ENCODE results near the gene SLC50A1.
"Not testable (repeated sequence)": the region's sequence is repeated elsewhere in the genome, so short reads cannot be mapped to it uniquely, and the experiment has no call there.

SLC50A1 gene

DNA sequence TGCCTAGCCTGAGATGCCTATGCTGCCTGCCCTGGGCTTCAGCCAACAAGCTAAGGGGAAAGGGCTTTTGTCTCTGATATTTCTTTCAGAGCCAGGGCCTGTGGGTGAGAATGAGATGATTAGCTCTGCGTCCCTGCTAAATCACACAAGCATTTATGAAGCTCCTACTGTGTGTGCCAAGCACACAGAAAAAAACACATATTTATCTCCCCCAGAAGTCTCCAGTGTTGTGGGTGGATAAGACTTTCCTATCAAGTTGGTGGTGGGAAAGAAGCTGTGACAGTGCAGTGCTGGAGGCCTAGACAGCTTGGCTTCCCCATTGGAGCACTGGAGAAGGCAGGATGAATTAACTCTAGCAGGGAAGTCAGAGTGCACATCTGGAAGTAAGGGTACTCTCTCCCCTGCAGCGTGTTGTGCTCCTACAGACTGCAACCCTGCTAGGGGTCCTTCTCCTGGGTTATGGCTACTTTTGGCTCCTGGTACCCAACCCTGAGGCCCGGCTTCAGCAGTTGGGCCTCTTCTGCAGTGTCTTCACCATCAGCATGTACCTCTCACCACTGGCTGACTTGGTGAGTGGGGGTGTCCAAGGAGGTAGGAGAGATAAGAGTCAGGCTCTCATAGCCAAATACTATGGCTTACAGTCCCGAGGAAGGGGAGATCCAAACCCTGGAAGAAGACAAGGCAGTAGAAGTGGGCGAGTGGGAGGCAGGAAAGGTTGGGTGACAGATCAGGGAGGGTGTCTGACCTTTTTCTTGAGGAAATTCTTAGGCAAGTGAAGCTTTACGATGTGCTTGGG, 1.7 kb downstream of the SLC50A1 start:
- no peak for DNase-seq

DNA sequence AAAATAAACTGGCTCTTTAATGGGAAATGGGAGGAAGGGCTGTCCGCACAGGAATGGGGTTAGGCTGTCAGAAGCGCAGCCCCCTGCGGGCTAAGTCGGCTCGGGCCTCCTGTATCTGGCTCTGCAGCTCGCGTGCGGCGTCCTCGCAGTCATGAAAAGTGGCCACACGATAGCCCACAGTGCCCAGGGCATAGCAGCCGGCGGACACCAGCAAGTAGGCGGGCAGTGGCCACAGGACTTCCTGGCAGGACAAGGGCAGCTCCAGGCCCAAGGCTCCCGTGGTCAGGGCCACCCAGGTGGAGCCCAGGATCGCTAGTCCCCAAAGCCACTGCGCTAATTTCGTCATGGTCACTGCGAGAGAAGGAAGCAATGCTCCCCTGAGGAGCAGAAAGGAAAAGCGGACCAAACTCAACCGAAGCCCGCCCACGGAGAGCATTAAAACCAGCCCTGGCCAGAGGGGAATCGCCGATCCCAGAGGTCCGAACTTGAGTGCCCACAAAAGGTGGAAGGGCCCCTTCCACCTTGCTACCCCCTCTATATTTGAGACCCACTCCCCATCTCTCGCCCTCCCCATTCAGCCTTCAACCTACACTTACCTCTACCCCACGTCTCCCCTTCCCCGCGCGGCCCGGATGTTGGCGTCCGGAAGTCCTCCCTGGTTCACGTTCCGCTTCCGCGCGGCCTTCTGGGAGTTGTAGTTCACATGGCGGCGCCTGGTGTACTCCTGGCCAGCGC, 4.4 kb downstream of the SLC50A1 start, which contains the start of gene DPM3:
DPM3 (minus strand) TSS at position 637 of the 735 bp plus-strand sequence; CDS start at position 346, 291 bp downstream.
- DNase-seq: peak; percentile 91

DNA sequence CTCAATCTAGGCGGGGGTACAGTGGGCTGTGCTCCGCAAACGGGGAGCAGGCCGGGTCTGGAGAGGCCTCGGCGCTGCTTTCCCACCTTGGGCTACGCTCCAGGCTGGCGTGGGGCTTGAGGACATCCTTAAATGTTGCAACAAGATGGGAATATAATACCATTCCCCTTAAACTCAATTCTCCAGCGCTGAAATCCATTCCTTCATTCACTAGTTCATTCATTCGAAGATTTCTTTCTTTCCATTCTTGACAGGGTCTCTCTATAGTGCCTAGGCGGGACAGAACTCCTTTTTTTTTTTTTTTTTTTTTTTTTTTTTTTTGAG, 4.9 kb downstream of the SLC50A1 start:
- no peak for DNase-seq

DNA sequence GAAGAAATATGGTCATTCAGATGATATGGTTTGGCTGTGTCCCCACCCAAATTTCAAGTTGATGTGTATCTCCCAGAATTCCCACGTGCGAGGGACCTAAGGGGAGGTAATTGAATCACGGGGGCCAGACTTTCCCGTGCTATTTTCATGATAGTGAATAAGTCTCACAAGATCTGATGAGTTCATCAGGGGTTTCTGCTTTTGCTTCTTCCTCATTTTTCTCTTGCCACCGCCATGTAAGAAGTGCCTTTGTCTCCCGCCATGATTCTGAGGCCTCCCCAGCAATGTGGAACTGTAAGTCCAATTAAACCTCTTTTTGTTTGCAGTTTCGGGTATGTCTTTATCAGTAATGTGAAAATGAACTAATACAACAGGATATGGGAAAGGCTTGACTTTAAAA, 6.1 kb downstream of the SLC50A1 start:
- no peak for DNase-seq

DNA sequence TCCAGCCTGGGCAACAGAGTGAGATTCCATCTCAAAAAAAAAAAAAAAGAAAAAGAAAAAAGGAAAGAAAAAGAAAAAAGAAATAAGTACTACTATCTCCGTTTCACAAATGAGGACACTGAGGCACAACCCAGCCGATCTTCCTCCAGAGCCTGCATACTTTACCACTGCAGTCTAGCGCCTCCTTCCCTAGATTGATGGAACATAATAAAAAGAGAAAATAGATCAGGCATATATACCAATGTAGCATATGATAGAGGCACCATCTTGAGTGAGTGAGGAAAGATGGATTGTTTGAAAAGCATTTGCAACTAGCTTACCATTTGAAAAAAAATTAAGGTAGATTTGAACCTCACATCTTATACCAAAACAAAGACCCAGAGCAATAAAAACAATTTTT, 9.8 kb downstream of the SLC50A1 start:
- no peak for DNase-seq

DNA sequence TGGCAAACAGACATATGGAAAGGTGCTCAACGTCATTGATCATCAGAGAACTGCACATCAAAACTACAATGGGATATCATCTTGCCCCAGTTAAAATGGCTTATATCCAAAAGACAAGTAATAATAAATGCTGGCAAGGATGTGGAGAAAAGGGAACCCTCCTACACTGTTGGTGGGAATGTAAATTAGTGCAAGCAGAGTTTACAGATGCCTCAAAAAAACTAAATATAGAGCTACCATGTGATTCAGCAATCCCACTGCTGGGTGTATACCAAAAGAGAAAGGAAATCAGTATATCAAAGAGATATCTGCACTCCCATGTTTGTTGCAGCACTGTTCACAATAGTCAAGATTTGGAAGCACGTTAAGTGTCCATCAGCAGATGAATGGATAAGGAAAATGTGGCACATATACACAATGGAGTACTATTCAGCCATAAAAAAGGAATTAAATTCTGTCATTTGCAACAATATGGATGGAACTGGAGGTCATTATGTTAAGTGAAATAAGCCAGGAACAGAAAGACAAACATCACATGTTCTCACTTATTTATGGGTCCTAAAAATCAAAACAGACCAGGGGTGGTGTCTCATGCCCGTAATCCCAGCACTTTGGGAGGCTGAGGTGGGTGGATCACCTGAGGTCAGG, 20.5 kb downstream of the SLC50A1 start:
- DNase-seq: not testable (repeated sequence)

DNA sequence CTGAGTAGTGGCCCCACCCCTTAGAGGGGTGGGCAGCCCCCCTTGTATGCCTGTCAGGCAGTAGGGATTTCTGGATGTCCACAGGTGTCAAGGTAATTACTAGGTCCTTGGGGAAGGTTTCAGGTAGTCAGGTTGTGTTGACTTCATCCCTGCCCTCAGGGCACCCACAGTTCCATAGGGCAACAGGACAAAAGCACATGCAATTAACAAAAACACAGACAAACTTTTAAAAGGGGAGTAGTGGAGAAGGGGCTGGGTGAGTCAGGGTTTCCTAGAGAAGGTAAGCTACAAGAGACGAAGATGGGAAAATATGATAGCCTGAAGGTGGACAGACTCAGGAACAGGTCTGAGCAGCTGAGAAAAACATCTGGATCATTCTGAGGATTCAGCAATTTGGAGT, 23.3 kb downstream of the SLC50A1 start:
- no peak for DNase-seq

DNA sequence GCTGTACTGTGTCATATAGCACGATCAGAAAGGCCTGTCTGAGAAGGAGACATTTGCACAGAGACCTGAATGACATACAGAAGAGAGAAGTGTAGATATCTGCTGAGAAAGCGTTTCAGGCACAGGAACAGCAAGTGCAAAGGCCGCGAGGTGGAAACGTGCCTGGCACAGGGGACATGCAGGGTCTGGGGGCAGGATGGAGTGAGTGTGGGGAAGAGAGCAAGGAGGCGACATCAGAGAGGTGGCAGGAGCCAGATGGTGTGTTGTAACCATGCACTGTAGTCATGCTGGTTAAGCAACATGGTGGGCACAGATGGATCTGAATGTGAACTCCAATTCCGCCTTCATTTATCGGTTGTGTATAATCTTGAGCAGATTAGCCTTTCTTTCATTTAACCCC, 24.5 kb downstream of the SLC50A1 start:
- DNase-seq: no peak

DNA sequence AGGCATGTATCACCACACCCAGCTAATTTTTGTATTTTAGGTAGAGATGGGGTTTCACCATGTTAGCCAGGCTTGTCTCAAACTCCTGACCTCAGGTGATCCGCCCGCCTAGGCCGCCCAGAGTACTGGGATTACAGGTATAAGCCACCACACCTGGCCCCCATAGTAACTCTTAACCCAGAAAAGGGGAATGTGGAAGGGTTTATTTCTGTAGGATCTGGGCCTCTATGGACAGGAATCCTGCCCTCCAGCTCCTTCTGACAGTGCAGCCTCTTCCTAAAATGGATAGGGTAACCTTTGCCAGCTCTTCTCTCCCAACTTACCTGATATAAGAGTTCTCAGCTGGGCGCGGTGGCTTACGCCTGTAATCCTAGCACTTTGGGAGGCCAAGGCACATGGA, 27.0 kb downstream of the SLC50A1 start:
- not testable (repeated sequence) for DNase-seq

DNA sequence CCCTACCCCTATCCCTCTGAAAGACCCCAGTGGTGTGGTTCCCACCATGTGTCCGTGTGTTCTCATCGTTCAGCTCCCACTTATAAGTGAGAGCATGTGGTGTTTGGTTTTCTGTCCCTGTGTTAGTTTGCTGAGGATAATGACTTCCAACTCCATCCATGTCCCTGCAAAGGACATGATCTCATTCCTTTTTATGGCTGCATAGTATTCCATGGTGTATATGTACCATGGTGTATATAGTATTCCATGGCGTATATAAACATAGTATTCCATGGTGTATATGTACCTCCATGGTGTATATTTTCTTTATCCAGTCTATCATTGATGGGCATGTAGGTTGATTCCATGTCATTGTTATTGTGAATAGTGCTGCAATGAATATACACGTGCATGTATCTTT, 28.1 kb downstream of the SLC50A1 start:
- not testable (repeated sequence) for DNase-seq

DNA sequence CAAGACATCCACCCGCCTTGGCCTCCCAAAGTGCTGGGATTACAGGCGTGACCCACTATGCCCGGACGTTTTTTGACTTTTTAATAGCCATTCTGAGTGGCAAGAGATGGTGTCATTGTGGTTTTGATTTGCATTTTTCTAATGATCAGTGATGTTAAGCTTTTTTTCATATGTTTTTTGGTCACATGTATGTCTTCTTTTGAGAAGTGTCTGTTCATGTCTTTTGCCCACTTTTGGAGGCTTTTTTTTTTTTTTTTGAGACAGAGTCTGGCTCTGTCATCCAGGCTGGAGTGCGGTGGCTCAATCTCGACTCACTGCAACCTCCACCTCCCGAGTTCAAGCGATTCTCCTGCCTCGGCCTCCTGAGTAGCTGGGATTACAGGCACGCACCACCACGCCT, 29.0 kb downstream of the SLC50A1 start:
- not testable (repeated sequence) for DNase-seq

DNA sequence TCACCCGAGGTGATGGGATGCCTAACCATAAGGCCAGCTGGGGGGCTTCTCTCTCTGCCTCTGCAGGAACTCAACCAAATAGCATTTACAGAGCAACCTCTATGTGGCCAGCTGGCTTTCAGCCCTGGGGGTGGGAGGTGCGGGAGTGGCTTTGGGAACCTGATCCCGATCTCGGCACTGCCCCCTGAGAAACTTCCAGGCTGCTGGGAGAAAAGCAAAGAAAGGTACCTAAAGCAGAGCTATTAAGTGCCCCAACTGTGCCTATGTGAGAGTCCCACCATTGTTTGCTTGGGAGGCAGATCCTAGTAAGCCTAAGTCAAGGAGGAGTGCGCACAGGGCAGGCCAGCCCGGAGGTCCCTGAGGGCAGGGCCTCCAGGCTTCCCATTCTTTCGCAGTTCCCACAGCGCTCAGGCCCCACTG, 30.4 kb downstream of the SLC50A1 start:
- DNase-seq: no peak

DNA sequence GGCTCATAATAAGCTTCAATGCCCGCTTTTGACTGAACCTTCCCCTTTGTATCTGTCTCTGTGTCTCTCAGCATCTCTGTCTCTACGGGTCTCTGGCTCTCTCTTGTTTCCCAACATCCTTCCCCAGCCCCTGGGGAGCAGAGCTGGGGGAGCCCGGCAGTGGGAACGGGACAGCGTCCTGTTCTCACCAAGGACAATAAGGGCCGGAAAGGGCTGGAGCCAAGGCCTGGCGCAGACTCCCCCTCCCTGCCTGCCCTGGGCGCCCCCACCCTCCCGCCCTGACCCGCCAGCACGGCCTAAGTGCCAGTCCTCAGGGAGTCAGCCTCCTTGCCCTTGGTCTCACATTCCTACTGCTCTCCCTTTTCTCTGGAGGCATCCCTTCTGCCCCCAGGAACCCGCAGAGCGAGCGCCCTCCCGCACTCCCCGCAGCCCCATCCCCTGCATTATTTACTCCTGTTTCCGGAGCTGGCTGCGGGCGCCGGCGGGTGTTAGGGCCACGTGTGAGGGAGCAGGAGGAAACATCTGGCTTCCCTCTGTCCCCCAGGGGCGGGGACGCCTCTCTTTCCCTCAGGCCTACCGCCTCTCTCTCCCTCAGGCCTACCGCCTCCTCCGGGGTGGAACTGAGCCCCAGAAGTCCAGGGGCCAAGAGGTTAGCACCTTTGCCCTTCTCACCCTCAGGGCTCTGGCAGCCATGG, 31.0 kb downstream of the SLC50A1 start:
- DNase-seq: no peak

DNA sequence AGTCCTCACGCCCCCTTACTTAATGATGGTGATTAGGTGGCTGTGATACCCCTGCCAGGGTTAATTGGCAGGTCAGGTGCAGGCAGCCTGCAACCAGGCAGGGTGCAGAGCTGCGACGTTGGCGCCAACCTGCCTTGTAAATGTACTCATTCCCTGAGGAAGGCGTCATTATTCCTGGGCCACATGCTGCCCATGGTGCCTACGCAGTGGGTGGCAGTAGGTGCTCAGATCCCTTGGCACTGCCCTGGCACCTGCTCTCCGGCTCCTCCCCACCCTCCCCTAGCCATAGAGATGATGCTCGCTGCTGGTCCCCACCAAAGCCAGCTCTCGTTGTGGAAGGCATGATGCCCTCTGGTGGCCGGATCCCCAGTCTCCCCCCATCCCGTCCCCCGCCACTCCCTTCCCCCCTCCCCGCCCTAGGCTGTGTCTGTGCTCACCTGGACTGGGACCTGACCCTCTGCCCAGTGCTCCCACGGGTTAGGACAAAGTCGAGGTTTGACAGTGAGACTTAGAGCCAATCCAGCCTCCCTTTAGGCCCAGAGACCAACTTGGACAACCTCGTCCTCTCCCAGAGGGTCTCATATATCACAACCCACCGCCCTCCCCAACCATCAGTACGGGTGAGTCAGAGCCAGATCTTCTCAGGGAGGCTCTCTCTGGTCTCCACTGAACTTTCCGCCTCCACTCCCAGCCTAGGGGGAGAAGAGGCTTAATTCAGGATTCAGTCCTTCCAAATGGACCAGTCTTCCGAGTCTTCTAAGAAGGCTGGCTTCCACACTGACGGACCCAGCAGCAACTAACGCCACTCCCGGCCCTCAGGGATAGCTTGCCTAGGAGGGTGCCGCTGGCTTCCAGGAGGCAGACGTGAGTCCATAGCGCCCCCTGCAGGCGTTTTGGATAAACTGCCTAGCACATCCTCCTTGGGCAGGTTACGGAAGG, 31.8 kb downstream of the SLC50A1 start:
- DNase-seq: peak; percentile 84

DNA sequence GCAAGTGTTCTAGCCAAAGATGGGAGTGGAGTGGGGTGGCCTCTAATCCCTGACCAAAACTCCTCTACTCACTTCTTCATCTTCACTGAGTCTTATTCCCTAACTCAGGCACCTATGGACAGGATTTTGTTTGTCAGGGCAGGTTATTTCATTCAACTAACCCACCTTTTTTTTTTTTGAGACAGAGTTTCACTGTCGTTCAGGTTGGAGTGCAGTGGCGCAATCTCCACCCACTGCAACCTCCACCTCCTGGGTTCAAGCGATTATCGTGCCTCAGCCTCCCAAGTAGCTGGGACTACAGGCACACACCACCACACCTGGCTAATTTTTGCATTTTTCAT, 32.4 kb downstream of the SLC50A1 start:
- DNase-seq: not testable (repeated sequence)

DNA sequence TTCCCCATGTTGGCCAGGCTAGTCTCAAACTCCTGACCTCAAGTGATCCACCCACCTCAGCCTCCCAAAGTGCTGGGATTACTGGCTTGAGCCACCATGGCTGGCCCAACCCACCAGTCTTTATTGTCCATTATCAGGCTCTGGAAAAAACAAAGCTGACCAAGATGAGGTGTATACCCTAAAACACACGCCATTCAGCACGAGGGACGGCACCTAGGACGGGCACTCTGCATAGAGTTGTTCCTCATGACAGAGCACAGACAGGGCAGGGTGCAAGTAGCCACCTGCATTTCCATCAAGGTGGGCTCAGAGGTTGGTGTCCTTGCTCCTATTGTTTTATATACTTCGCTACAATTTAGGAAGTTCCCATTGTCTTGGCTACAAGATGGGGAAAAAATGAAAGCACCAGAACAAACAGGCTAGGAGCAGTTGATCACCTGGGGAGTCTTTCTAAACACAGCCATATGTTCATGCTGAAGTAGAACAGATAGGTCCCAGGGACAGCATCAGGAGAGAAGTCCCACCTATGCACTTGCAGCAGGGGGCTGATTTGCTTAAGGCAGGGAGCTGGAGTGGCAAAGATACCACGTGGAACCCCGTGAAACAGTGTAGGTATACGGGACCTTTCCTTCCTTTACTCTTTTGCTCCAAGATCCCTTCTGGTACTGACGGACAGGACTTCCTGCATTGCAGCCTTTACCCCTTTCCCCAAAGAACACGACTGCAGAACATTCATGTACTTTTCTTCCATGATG, 33.0 kb downstream of the SLC50A1 start:
- DNase-seq: no peak

DNA sequence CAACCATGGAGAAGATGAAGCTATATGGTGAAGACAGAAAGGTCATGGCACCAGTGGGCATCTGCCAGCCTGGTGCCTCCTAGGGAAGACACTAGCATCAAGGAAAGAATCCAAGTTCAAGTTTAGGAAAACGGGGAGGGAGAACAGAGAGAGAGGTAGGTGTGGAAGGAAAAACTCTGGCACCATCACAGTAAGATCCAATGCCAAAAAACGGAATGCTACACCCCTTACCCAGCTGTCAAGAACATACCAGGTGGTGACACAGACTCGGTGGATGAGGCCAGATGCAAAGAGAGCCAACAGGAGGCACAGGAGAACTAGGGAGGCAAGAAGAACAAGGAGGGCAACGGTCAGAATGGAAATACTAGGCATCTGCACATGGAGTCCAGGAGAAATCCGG, 33.9 kb downstream of the SLC50A1 start:
- DNase-seq: no peak

DNA sequence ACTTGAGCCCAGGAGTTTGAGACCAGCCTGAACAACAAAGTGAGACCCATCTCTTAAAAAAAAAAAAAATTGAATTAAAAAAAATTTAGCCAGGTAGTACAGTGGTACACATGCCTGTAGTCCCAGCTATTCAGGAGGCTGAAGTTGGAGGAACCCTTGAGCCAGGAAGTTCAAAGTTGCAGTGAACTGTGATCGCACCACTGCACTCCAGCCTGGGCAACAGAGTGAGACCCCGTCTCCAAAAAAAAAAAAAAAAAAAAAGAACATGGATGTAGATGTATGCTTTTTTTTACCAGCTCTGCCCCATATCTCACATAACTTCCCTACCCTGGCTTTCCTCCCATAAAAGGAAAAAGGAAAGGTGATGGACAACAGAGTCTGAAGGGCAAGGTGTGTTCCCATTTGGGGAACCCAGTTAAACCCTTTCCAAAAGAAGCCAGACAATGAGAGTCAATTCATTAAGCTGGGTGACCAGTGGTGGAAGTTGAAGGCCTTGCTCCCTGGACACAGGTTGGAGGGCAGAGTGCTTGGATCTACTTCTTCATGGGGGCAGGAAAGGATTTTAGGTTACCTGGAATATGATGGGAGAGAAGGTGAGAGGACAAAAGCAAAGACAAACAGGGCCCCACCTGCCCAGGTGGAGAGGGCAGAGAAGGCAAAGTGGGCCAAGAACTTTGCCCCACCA, 34.6 kb downstream of the SLC50A1 start:
- no peak for DNase-seq

DNA sequence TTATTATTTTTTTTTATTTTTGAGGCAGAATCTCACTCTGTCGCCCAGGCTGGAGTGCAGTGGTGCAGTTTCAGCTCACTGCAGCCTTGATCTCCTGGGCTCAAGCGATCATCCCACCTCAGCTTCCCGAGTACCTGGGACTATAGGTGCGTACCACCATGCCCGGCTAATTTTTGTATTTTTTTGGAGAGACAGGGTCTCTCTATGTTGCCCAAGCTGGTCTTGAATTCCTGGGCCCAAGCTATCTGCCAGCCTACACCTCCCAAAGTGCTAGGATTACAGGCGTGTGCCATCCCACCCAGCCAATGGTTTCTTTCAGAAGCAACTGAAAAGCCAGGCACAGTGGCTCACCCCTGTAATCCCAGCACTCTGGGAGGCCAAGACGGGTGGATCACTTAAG, 35.2 kb downstream of the SLC50A1 start:
- DNase-seq: no peak

DNA sequence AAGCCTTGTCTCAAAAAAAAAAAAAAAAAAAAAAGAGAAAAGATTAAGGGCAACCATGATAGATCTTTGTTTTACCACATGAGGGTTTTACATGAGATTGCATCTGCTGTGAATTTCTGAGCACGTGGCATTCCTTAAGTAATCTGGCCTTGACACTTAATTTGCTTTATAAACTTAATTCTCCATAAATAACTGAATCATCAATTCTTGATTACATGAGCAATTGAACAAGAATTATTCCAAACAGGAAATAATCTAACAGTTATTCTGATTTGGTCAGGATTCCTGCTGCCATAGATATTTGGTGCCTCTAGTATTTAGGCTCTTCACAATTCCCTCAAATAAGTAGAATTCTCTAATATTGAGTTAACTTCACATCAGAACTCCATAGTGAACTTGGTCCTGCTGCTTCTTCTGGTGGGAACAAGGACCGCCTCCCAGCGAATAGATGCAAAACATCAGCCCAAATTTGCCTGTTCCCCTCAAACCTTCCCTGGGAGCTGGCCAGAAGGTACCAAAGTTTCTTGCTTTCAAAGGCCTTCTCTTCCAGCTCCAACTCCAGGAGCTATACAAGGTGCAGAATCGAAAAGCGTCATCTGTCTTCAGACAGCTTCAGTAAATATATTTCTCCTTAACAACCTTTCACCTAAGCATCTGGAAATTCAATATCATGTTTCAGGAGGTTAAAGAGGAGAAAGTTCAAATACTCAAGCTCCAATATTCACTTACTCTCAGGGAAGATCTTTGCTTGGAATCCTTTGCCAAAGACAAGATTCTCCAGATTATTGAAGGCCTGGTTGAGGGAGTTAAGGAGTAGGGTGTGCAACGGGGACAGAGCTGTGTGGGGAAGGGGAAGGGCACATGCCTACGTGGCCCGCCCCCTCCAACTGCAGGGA, 36.4 kb downstream of the SLC50A1 start:
- DNase-seq: no peak
